ENCODE data around the gene ADD1.

DNA sequence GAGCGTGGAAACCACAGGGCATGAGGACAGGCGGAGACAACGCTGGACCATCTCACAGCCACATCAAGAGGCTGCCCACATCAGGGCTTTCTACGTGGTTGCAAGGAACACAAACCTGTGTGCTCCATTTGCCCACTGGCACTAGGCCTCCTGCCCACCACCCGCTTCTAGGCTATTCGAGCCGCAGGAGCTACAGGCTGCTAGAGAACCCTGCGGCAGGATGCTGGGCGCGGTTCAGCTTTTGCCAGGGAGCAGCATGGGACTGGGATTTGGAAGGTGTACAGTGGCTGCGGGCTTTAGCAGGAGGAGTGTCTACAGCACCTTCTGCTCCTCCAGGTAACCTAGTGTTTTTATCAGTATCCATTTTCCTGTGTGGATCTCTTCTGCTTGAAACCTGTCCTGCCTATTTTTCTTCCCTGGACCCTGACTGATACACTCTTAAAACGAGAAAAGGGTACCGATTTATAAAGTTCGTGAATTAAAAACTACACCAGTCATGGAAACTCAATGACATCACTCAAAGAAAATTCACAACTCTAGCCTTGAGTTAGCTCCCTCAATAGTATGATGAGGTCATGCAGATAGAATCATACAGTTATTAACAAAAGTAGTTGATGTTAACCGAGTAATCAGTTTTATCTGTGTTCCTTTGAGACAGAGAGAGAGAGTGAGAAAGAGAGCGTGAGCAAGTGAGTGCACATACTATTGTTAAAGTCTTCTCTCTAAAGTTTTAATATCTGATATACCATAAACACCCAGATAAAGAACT, 106.8 kb downstream of the ADD1 start:
- TF ChIP-seq, protein P1, sequence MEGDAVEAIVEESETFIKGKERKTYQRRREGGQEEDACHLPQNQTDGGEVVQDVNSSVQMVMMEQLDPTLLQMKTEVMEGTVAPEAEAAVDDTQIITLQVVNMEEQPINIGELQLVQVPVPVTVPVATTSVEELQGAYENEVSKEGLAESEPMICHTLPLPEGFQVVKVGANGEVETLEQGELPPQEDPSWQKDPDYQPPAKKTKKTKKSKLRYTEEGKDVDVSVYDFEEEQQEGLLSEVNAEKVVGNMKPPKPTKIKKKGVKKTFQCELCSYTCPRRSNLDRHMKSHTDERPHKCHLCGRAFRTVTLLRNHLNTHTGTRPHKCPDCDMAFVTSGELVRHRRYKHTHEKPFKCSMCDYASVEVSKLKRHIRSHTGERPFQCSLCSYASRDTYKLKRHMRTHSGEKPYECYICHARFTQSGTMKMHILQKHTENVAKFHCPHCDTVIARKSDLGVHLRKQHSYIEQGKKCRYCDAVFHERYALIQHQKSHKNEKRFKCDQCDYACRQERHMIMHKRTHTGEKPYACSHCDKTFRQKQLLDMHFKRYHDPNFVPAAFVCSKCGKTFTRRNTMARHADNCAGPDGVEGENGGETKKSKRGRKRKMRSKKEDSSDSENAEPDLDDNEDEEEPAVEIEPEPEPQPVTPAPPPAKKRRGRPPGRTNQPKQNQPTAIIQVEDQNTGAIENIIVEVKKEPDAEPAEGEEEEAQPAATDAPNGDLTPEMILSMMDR (IDR thresholded peaks at IDR 0.05) = no peak
- TF ChIP-seq POLR2AphosphoS5 (IDR thresholded peaks at IDR 0.05) (no peak), POLR2A (IDR thresholded peaks at IDR 0.05) (no peak), EP300 (IDR thresholded peaks at IDR 0.05) (no peak)

All from suprapubic skin (tissue), 4 donors.